ENCODE measurements around the gene SLC4A9.
A peak's percentile ranks its signal among the peaks of the same experiment; 100 is the strongest.

GRCh38 chr5:140345919-140346347 is 14.1 kb upstream of the SLC4A9 start:
- TF ChIP-seq CTCF (IDR thresholded peaks at IDR 0.05) (peak in 3 of 4 experiments; percentile 47 to 50 (median 48)), POLR2A (IDR thresholded peaks at IDR 0.05) (no peak)
